ENCODE results near the gene ESRP2. TPM values are rescaled to one million over a fixed set of nuclear protein-coding genes. Genes with fewer than 3 reads are reported as not detected.

ESRP2 gene
- total and polyA plus RNA-seq, 10 donors: 0.02 to 0.35 (median 0.23) TPM; not detected in 2

DNA sequence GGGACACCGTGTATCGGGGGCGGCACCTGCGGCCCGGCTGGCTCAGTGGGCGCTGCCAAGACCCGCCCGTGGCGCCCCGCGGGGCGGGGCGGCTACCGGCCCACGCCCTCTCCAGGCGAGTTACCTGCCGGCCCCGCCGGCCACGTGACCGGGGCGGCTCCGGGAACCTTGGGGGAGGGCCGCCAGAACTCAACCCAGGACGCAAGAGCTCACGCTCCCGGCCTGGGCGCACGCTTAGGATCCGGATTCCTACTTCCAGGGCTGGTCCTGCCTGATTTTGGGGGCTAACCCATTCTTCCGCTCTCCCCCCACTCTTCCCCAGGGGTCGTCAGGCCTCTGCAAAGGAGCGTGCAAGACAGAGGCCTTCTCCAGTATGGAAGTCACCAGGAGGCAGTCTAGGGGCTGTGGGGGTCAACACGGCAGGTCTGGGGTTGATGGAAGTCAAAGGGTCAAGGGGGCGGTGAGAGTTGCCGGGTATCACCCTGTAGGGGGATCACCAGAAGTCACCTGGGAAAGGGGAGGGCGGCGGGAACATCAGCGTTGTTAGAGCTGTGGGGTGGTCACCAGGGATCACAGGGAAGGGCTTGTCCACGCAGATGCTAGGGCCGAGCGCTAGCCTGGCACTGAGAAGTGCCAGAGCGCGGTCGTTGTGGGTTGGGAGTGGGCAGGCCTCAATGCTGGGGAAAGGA, 354 bp upstream of the ESRP2 start:
- Histone ChIP-seq H3K27ac (peak overlapping the region in 6 of 8 donors; percentile 78 to 89 (median 84)), H3K27me3 (replicated peaks in 1 of 7) (peaks cover 0 to 20% (median 0%) of the 10 kb centered on the region in 7 donors), H3K4me3 (peak overlapping the region; percentile 51 to 86 (median 64)), H3K4me1 (peaks cover 26 to 67% (median 48%) of the 10 kb centered on the region in 6 donors), H3K36me3 (peaks cover 0 to 12% (median under 1%) of the 10 kb centered on the region in 6 donors), H3K9me3 (no peaks in the 10 kb centered on the region)
- 7 to 22% (median 9%) methylated on average over 21 to 45 of the region's 45 CpGs for WGBS, 5 donors
- TF ChIP-seq POLR2A (IDR thresholded peaks at IDR 0.05) (no peak), POLR2AphosphoS5 (IDR thresholded peaks at IDR 0.05) (peak in 1 of 3 donors; percentile 13)
- intact Hi-C loops (cut with DNase I; ENCODE audit: low total_unique reads): no loop called here
- peak; percentile 86 for DNase-seq

DNA sequence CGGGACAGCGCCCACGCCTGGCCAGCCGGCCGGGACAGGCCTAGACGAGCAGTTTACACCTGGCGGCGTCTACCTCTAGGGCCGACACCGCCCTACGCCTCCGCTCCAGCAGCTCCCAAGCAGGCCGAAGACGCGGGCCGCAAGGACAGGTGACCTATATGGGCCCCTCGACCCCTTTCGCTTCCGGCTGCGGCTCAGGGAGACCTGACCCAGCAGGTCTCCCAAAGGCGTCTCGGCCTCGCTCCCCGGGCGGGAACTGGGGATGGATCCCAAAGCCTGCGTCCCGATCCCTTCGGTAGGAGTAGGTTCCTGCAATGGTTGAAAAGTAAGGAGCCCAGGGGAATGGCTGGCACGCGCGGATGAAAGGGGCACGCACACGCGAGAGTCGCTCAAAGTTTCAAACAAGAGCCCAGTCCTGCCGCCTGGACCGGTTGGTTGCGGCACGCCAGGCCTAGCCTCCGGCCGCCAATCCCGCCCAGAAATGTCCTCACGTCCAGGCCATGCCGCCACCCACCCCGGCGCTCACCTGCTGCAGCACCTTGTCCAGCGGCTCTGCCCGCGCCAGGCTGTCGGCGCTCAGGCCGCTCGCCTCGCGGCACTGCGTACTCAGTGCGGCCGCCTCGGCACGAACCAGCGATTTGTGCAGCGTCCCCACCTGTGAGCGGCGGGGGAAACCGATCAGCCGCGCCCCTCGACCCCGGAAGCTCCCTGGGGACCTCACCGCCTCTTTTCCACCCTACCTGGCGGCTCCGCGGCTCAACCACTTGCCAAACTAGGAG, 630 bp downstream of the ESRP2 start:
- peak overlapping the region in 7 of 8 donors; percentile 61 to 86 (median 65) for H3K4me3 ChIP-seq
- H3K36me3 ChIP-seq: peaks cover 0 to 22% (median 7%) of the 10 kb centered on the region in 6 donors
- H3K9me3 ChIP-seq: no peaks in the 10 kb centered on the region
- H3K27me3 ChIP-seq (replicated peaks in 1 of 7): peaks cover 0 to 20% (median 0%) of the 10 kb centered on the region in 7 donors
- no peak for DNase-seq
- H3K27ac ChIP-seq: peak overlapping the region in 3 of 8 donors; percentile 78 to 89 (median 83)
- H3K4me1 ChIP-seq: peaks cover 25 to 63% (median 45%) of the 10 kb centered on the region in 6 donors
- 52 to 75% (median 66%) methylated on average over 48 to 73 of the region's 73 CpGs for WGBS, 5 donors
- TF ChIP-seq POLR2AphosphoS5 (IDR thresholded peaks at IDR 0.05) (peak in 1 of 3 donors; percentile 47), POLR2A (IDR thresholded peaks at IDR 0.05) (no peak)
- intact Hi-C loops (cut with DNase I; ENCODE audit: low total_unique reads): no loop called here

DNA sequence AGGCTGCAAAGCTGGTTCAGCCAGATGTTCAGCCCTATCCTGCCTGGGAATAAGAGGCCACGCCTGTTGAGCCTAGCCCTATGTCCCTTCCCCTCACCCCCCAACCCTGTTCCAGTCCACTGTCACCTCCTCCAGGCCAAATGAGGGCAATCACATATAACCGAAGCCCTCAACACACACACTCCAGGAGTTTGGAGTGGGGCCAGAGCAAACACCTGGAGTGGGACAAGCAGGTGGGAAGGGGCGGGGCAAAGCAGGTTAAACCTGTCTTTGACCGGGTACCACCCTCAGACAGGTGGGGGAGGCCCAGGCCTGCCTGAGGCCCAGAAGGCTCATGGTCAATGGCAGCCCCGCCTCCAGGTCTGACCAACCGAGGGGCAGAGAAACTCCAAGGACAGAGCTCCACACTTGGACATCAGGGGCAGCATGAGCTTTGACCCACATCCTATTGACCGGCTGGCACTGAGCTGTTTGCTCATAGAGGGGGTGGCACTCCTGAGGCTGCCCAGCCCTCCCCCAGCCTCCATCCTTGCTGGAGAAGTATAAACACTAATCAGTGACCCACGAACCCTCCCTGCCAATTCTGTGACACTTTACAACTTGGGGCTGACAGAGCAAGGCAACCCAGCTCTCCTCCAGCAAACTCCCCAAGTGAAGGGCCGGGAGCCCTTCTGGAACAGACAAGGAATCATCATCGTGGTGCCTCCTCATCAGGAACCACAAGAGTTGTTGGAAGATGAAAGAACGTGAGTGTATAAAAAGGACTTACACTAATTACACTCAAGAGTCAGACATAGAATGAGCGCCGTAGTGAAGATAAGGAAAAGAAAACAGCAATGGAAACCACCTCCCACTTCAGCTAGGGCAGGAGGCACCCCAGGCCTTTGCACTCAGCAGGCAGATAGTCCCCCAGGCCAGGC, 1.5 kb downstream of the ESRP2 start:
- 65 to 72% (median 67%) methylated on average over 12 to 13 of the region's 13 CpGs for WGBS, 5 donors
- peaks cover 0 to 20% (median 0%) of the 10 kb centered on the region in 7 donors for H3K27me3 ChIP-seq (replicated peaks in 1 of 7)

DNA sequence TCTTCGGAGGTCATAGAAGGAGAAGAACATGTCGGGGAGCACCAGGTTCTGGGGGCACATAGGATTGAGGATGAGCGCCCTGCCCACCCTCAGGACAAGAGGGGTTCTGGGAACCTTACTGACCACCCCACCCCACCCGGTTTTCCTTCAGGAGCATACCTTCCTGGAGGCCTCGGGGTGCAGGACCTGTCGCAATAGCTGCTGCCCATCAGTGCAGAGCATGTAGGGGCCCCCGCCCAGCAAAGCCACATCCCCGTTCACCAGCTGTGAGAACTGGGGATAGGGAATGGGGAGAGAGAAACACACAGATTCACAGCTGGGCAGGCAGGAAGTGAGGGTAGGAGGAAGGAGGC, 2.1 kb downstream of the ESRP2 start:
- WGBS, 5 donors: 55 to 75% (median 63%) methylated on average over 5 to 8 of the region's 8 CpGs
- Histone ChIP-seq H3K36me3 (peaks cover 0 to 29% (median 13%) of the 10 kb centered on the region in 6 donors), H3K9me3 (no peaks in the 10 kb centered on the region), H3K27ac (peak overlapping the region in 2 of 8 donors; percentile 18 to 36), H3K4me1 (peaks cover 18 to 58% (median 34%) of the 10 kb centered on the region in 6 donors), H3K4me3 (no peak overlapping the region), H3K27me3 (replicated peaks in 1 of 7) (peaks cover 0 to 20% (median 0%) of the 10 kb centered on the region in 7 donors)
- intact Hi-C loops (cut with DNase I; ENCODE audit: low total_unique reads): no loop called here
- no peak for TF ChIP-seq POLR2A (IDR thresholded peaks at IDR 0.05)
- peak in 2 of 3 donors; percentile 4 to 19 for TF ChIP-seq POLR2AphosphoS5 (IDR thresholded peaks at IDR 0.05)
- TF ChIP-seq, protein P1, sequence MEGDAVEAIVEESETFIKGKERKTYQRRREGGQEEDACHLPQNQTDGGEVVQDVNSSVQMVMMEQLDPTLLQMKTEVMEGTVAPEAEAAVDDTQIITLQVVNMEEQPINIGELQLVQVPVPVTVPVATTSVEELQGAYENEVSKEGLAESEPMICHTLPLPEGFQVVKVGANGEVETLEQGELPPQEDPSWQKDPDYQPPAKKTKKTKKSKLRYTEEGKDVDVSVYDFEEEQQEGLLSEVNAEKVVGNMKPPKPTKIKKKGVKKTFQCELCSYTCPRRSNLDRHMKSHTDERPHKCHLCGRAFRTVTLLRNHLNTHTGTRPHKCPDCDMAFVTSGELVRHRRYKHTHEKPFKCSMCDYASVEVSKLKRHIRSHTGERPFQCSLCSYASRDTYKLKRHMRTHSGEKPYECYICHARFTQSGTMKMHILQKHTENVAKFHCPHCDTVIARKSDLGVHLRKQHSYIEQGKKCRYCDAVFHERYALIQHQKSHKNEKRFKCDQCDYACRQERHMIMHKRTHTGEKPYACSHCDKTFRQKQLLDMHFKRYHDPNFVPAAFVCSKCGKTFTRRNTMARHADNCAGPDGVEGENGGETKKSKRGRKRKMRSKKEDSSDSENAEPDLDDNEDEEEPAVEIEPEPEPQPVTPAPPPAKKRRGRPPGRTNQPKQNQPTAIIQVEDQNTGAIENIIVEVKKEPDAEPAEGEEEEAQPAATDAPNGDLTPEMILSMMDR (IDR thresholded peaks at IDR 0.05 in 8 of 11, conservative IDR thresholded peaks at IDR 0.05 in 3 of 11): no peak
- DNase-seq: no peak

More for the DNA sequence above, 1.5 kb downstream of the ESRP2 start:
- H3K4me3 ChIP-seq: no peak overlapping the region
- H3K9me3 ChIP-seq: no peaks in the 10 kb centered on the region
- peaks cover 0 to 29% (median 13%) of the 10 kb centered on the region in 6 donors for H3K36me3 ChIP-seq
- intact Hi-C loops (cut with DNase I; ENCODE audit: low total_unique reads): no loop called here
- H3K27ac ChIP-seq: peak overlapping the region in 2 of 8 donors; percentile 18 to 36
- no peak for DNase-seq
- H3K4me1 ChIP-seq: peaks cover 18 to 58% (median 36%) of the 10 kb centered on the region in 6 donors
- TF ChIP-seq, protein P1 (IDR thresholded peaks at IDR 0.05 in 8 of 11, conservative IDR thresholded peaks at IDR 0.05 in 3 of 11): no peak
- no peak for TF ChIP-seq POLR2A (IDR thresholded peaks at IDR 0.05)
- peak in 1 of 3 donors; percentile 4 for TF ChIP-seq POLR2AphosphoS5 (IDR thresholded peaks at IDR 0.05)

Measured in spleen (tissue), 11 donors.